ENCODE data around the gene FOXO6. TPM values are rescaled to one million over a fixed set of nuclear protein-coding genes. Genes with fewer than 3 reads are reported as not detected.
A peak's percentile ranks its signal among the peaks of the same experiment; 100 is the strongest.

Gene FOXO6
- total RNA-seq, 1 donor = 0.27 TPM

DNA sequence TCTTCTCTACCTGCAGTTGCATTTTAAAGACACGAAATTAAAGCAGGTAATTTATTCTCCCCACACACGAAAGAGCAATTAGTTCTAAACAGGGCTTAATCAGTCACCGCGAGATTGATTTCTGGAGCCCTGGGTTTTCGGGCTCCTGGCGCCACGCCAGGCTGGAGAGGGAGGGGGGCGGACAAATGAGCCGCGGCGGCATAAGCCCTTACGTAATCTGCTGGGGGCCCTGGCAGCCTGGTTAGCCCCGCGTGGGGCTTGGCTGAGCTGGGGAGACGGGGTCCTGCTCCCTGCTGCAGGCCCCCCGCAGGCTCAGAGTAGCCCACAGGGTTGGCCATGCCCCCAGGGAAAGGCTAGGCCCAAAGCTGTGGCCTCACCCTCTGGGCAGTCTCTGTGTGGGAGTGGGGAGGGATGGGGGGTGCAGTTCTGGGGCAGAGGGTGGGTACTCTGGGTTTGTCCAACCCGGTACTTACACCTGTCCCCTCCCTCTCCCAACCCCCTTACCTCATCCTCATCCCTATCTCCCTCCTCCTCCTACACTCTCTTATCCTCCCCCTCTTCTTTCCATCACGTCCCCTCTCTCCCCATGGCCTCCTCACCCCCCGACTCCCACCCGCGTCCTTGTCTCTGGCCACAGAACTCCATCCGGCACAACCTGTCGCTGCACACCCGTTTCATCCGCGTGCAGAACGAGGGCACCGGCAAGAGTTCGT is 19.9 kb downstream of the FOXO6 start:
- peak in 1 of 3 donors; percentile 68 for DNase-seq (ENCODE audit: low read depth in 2 of 3, low spot score in 2 of 3)

DNA sequence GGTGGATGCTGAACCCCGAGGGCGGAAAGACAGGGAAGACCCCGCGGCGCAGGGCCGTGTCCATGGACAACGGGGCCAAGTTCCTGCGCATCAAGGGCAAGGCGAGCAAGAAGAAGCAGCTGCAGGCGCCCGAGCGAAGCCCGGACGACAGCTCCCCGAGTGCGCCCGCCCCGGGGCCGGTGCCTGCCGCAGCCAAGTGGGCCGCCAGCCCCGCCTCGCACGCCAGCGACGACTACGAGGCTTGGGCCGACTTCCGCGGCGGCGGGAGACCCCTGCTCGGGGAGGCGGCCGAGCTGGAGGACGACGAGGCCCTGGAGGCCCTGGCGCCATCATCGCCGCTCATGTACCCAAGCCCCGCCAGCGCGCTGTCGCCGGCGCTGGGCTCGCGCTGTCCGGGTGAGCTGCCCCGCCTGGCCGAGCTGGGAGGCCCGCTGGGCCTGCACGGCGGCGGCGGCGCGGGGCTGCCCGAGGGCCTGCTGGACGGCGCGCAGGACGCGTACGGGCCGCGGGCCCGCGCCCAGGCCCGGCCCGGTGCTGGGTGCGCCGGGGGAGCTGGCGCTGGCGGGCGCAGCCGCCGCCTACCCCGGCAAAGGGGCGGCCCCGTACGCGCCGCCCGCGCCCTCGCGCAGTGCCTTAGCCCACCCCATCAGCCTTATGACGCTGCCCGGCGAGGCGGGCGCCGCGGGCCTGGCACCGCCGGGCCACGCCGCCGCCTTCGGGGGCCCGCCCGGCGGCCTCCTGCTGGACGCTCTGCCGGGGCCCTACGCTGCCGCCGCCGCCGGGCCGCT is 20.7 kb downstream of the FOXO6 start:
- no peak for DNase-seq (ENCODE audit: low read depth in 2 of 3, low spot score in 2 of 3)

GRCh38 chr1:41382480-41383090 is 21.4 kb downstream of the FOXO6 start:
- DNase-seq (ENCODE audit: low read depth in 2 of 3, low spot score in 2 of 3) = no peak

DNA sequence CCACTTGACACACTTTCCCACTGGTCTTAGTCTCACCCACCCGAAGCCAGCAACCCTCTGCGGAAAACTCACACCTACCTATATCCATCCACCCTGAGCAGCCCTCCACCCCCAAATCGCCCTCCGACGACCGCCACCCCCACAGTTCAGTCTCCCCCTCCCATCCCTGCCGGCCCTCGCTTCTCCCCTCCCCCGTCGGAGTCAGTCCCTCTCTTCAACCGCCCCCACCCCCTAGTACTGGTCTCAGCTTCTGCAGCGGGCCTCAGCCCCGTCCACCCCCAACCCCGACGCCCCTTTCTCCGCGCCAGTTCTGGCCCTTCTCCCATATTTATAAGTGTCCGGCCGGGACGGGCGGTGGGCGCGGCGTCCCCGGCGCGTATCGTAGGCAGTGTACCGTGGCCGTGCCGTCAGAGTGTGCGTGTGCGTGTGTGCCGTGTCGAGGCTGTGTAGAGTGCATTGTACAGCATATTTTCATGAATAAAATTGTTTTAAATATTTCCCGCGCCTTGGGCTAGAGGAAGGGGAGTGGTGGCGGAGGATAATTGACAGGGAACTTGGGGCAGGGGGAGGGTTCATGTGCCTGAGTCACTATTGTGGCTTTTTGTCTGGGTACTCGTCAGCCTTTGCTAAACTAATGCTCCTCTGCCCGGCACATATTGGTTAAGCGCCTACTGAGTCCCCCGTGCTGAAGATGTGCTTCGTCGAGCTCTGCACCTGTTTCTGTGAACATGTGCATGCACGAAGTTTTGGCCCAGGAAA is 22.0 kb downstream of the FOXO6 start:
- DNase-seq (ENCODE audit: low read depth in 2 of 3, low spot score in 2 of 3) = peak in 2 of 3 donors; percentile 82 to 90

- DNase-seq (ENCODE audit: low read depth in 2 of 3, low spot score in 2 of 3) = no peak
These were observed 23.3 kb downstream of the FOXO6 start for GRCh38 chr1:41384579-41384978.

DNA sequence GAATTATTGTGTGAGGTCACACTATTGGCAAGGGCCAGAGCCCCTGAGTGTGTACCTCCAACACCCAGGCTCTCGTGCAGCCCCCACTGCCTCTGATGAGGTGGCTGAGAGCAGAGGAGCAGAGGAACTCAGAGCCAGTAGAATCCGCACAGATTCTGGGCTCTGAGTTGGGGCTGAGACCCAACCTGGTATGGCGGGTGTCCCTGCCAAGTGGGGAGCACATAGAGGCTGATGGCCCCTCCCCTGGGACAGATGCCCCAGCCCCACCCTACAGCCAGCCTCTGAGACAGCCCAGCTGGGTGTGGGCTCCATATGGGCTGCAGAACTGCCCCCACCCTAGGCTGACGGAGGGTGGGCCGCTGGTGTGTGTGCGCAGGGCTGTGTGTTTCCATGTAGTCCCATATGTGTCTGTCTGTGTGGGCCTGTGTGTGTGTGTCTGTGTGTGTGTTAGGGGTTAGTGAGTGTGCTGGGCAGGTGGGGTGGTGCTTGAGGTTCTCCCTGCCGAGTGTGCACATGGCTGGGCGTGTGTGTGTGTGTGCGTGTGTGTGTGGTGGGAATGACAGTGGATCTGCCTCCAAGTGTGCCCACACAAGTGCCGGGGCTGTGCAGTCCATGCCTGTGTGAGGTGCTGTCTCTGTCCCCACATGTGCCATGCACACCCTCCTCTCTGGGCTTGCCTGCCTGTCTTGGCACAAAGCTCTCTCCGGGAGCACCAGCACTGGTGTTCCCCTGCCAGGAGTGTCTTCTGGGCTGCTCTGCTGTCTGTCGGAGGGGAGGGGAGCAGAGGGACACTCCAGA is 24.4 kb downstream of the FOXO6 start:
- DNase-seq (ENCODE audit: low read depth in 2 of 3, low spot score in 2 of 3) = no peak

- no peak for DNase-seq (ENCODE audit: low read depth in 2 of 3, low spot score in 2 of 3)
These were observed 25.0 kb downstream of the FOXO6 start for GRCh38 chr1:41386196-41386663.

GRCh38 chr1:41387667-41388091 is 26.4 kb downstream of the FOXO6 start:
- no peak for DNase-seq (ENCODE audit: low read depth in 2 of 3, low spot score in 2 of 3)

- no peak for DNase-seq (ENCODE audit: low read depth in 2 of 3, low spot score in 2 of 3)
These were observed 27.3 kb downstream of the FOXO6 start for GRCh38 chr1:41388510-41388909.

GRCh38 chr1:41389009-41389408 is 27.8 kb downstream of the FOXO6 start:
- no peak for DNase-seq (ENCODE audit: low read depth in 2 of 3, low spot score in 2 of 3)

DNA sequence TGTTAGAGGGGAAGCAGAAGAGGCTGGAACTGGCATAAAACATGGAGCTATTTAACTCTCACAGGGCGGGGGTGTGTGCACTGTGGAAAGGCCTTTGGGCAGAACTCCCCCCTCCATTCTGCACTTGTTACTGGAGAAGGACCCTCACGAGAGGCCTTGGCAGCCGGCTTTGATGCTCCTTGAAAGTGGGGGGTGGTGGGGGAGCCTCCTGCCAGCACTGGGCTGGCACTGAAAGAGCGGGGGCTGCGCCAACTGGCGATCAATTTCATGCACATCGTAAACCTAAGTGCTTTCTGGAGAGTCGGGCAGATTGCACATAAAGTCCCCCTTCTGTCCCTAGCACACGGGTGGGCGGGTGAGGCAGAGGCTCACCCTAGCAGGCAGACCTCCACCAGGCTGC is 28.9 kb downstream of the FOXO6 start:
- DNase-seq (ENCODE audit: low read depth in 2 of 3, low spot score in 2 of 3) = no peak

- no peak for DNase-seq (ENCODE audit: low read depth in 2 of 3, low spot score in 2 of 3)
These were observed 29.3 kb downstream of the FOXO6 start for GRCh38 chr1:41390573-41390972.

- no peak for DNase-seq (ENCODE audit: low read depth in 2 of 3, low spot score in 2 of 3)
These were observed 30.7 kb downstream of the FOXO6 start for GRCh38 chr1:41391834-41392527.

GRCh38 chr1:41392528-41392924 is 31.3 kb downstream of the FOXO6 start:
- DNase-seq (ENCODE audit: low read depth in 2 of 3, low spot score in 2 of 3) = no peak

DNA sequence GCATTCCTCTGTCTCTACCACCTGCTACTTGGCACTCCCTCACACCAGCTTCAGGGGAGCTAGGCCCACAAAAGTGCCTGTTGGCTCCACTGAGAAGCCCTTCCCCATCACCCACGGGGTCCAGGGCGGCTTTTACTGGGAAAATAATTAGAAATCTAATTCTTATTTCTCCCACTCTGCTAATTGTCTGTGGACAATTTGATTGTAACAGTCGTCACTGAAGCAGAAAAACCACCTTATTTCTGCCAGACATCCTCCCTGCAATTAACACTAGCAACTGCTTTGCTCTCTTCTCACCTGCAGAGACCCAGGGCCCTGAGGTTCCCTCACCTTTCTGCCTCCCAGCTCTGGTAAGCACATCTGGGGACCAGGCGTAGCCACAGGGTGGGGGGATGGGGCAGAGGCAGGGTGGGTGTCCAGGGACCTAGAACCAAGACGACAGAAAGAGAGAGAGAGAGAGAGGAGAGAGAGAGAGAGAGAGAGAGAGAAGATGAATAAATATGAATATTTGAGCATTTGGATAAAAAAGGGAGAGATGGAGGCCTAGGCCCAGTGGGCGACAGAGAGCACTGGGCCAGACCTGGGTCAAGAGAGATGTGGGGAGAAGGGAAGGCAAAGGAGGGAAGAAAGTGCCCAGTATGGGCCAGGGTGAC is 32.6 kb downstream of the FOXO6 start:
- DNase-seq (ENCODE audit: low read depth in 2 of 3, low spot score in 2 of 3) = no peak

DNA sequence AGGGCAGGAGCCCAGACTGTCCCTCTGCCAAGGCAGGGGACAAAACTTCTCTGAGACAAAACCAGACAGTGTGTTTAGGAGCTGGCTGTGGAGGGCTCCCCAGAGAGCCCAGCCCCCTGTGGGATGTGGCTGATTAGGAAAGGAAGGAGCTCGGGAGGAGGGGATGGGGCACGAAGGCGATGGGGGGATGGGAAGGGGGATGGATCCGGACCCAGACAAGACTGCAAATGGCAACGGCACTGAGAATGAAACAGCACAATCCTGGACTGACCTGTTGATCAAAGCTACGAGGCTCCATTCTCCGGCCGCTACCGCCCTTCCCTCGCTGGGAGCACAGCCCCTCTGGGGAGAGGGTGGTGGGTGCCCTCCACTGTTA is 33.1 kb downstream of the FOXO6 start:
- no peak for DNase-seq (ENCODE audit: low read depth in 2 of 3, low spot score in 2 of 3)

- DNase-seq (ENCODE audit: low read depth in 2 of 3, low spot score in 2 of 3) = peak in 2 of 3 donors; percentile 20 to 45
These were observed 34.0 kb downstream of the FOXO6 start for GRCh38 chr1:41394959-41395956.

DNA sequence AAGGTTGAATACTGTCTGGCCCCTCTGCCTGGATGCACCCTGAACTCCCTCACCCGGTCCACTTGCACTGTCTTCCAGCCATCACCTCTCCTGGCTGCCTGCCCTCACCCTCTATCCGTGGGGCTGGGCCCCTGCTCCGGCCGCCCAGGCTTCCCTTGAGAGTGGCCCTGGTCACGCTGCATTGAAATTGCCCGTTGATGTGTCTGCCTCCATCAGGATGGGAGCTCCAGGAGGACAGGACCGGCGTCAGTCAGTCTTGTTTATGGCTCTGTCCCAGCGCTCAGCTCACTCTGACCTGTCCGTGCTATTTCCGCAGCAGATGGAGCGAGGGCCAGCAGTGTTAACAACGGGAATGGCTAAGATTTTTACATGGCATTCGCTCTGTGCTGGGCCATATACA is 34.9 kb downstream of the FOXO6 start:
- DNase-seq (ENCODE audit: low read depth in 2 of 3, low spot score in 2 of 3) = no peak

Data from hematopoietic multipotent progenitor cell (in vitro differentiated cells).